Stomach (tissue), 4 donors: ENCODE measurements around the gene SH3D21.

Experiments used
- CTCF ChIP-seq, 7 experiments: fragments of 450-650 bp in 4 of 7; fragments of 200-600 bp in 3 of 7; sonication (generic) in 3 of 7; IDR thresholded peaks; one replicate each; pipeline ENCODE4 v1.5.1; 2016 to 2019; ENCODE audit warnings: antibody characterized with exemption in 7 of 7, control low read depth in 2 of 7, mild to moderate bottlenecking in 1 of 7
- EP300 ChIP-seq: sonication (generic); formaldehyde crosslinking; IDR thresholded peaks from one replicate; pipeline ENCODE4 v1.6.1; 2017; ENCODE audit warnings: antibody characterized with exemption
- POLR2A ChIP-seq, 4 donors: fragments of 450-650 bp; IDR thresholded peaks; one replicate each; pipeline ENCODE4 v1.6.1; 2016; ENCODE audit warnings: antibody characterized with exemption in 4 of 4, control low read depth in 2 of 4, mild to moderate bottlenecking in 1 of 4, moderate library complexity in 1 of 4
- POLR2AphosphoS5 ChIP-seq, 3 donors: sonication (generic); formaldehyde crosslinking; IDR thresholded peaks; one replicate each; pipeline ENCODE4 v1.6.1; 2016; ENCODE audit warnings: antibody characterized with exemption in 3 of 3

- TF ChIP-seq CTCF (IDR thresholded peaks at IDR 0.05) (no peak), POLR2AphosphoS5 (IDR thresholded peaks at IDR 0.05) (peak; percentile 22 to 82 (median 77)), EP300 (no peak), POLR2A (IDR thresholded peaks at IDR 0.05) (no peak)
These were observed 811 bp downstream of the SH3D21 start for GRCh38 chr1:36306902-36307456.
